HG03378 (cell line): ENCODE measurements around the gene SIK1.
"Not testable (repeated sequence)": the region's sequence is repeated elsewhere in the genome, so short reads cannot be mapped to it uniquely, and the experiment has no call there.

ENCODE experiments used
- ATAC-seq: cut with Tn5 transposase; IDR thresholded peaks from one replicate; pipeline ENCODE4 v1.9.1; 2021; ENCODE audit warnings: mild to moderate bottlenecking, moderate library complexity; ENCODE audit not compliant: unreplicated experiment

Gene SIK1

GRCh38 chr21:43426404-43427241, at the start of gene SIK1:
Gene SIK1 (minus strand): TSS chr21:43427131. CDS start chr21:43426178, 953 bp downstream.
- not testable (repeated sequence) for ATAC-seq

DNA sequence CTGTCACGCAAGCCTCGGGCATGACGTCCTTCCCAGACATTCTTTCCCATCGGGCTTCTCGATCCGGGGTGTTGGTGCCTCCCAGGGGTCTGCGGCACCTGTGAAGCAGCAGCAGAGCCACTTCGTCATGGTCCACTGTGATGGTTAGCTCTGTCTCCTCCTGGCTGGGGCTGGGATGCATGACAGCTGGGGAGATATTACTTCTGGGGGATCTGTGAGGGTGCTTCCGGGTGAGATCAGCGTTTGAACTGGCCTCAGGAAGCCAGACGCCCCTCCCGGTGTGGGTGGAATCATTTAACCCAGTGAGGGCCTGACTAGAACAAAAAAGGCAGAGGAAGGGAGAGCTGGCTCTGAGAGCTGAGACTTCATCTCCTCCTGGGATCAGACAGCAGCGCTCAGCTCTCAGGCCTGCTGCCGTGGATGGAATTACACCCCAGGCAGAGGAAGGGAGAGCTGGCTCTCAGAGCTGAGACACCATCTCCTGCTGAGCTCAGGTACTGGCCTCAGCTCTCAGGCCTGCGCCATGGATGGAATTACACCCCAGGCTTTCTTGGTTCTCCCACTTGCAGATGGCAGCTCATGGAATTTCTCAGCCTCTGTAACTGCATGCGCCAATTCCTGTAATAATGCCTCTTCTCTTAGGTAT, 44.8 kb upstream of the SIK1 start:
- ATAC-seq: not testable (repeated sequence)

DNA sequence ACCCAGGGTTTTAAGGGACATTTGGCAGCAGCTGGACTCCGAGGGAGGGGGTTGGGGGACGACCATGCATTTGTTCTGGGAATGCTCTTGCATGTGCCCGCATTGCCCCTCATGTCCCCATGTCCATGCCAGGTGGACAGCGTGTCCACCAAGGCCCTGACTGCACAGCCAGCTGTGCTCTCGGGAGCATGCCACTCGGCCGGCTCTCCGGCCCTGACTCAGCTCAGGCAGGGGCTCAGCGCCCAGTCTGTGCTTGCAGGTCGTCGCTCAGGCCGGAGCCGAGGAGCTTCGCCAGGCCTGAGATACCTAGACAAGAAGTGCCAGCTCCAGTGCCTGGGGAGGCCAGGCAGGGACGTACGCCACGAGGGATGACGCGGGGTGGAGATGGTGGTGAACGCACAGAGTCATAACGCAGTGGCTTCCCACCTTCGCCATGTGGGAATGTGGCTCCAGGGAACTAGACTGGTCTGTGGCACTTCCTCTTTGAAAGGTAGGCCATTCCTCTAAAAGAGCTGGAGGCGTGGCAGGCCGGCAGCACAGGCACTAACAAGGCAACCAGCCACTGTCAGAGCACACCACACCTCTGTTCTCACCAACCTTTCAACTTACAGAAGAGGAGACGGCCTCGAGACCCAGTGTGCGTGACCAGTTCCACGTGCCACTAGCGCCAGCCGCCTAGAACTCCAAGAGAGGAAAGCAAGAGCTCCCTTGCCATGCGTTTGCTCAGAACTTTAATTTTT, 43.0 kb upstream of the SIK1 start:
- ATAC-seq: not testable (repeated sequence)

DNA sequence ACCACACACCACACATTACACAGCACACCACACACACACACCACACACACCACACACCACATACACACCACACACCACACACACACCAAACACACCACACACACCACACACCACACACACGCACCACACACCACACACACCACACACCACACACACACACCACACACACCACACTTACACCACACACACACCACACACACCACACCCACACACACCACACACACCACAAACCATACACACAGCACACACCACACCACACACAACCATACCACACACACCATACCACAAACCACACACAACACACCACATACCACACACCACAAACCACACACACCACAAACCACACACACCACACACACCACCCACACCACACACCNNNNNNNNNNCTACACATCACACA, 40.9 kb upstream of the SIK1 start:
- ATAC-seq: no peak

- not testable (repeated sequence) for ATAC-seq
Observed at GRCh38 chr21:43465159-43465558, 38.2 kb upstream of the SIK1 start.

DNA sequence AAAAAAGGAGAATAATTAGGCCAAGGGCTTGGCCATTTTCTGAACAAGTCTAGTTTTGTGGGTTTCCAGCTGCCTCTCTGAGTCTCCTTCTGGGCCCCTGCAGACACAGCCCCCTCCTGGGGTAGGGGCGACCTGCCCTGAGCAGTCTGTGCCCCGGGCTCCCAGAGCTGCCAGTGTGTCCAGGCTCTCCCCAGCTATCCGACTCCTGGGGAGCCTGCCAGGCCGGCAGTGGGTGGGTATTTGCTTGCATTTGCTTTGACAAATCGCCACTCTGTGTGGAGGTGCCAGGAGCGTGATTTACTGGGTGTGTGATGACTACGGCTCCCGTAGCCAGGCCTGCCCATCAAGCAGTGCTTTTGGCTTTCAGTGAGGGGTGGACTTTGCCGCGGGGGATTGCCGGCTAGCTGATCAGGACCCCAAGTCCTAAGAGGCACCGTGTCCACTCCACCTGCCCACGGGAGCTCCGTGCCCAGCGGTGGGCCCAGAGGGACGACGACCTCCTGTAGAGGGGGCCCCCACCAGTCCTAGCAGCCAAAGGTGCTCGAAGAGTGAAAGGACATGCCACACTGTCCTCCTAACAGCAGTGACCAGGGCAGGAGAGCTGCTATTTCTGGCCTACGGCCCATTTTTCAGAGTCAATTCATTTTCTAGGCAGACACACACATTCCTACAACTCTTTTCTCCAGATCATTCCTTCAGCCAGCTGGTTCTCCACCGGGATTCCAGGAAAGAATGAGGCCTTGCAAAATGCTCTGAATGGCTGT, 36.7 kb upstream of the SIK1 start:
- not testable (repeated sequence) for ATAC-seq

DNA sequence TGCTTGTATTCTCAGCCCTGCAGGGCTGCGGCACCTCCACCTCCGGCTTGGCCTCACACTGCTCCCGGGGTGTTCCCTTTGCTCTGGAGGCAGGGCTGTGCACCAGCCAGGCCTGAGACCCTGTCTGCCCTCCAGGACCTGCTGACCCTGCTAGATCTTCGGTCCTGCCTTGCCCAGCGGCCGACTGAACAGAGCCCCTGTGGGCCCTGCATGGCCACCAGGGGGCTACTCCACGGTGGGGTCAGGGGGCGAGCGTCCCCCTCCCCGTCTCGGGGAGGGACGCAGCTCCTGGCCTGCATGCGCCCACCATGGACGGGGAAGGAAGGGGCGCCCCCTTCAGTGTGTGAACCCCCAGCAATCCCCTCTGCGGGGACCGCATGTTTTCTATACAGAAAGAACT, 36.0 kb upstream of the SIK1 start:
- not testable (repeated sequence) for ATAC-seq

GRCh38 chr21:43460475-43460874, 33.5 kb upstream of the SIK1 start:
- ATAC-seq: not testable (repeated sequence)

DNA sequence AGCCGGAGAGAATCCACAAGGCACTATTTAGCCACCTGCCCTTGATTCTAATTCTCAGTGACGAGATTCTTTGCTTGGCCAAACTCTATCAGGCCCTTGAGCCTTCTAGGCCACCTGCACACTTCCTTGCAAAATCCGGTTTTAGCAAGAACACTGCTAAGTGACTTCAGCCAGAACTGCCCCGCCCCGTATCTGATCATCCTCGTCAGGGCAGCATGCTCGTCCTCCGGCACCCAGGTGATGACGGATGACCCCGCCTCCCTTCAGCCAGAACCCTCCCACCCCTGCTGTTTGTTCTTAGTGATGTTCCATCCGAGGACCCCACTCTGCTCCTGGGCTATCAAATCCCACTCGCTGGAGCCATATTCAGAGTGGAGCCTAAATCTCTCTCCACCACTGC, 32.1 kb upstream of the SIK1 start:
- not testable (repeated sequence) for ATAC-seq

GRCh38 chr21:43456616-43457314, 29.8 kb upstream of the SIK1 start:
- not testable (repeated sequence) for ATAC-seq

- ATAC-seq: not testable (repeated sequence)
Observed at GRCh38 chr21:43455717-43456116, 28.8 kb upstream of the SIK1 start.

GRCh38 chr21:43454176-43454575, 27.2 kb upstream of the SIK1 start:
- ATAC-seq: not testable (repeated sequence)

DNA sequence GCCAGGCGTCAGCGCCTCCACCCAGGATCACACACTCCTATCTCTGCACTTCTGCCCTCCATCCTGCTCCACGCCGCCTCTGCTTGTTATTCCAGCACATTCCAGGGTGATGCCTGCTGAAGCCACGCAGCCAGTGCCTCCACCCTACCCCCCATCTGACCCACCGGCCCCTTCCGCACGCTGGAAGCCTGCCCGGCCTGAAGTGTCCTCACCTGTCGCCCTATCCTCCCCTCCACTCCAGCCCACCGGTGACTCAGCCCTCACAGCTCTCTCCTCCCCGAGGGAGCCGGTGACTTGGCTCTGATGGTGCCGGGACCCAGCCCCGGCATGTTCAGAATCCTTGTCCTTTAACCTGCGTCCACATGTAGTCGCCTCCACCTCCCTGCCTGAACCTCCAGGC, 24.9 kb upstream of the SIK1 start:
- not testable (repeated sequence) for ATAC-seq

- ATAC-seq: not testable (repeated sequence)
Observed at GRCh38 chr21:43450287-43450686, 23.4 kb upstream of the SIK1 start.

- ATAC-seq: not testable (repeated sequence)
Observed at GRCh38 chr21:43447353-43447977, 20.5 kb upstream of the SIK1 start.

- ATAC-seq: not testable (repeated sequence)
Observed at GRCh38 chr21:43446277-43446932, 19.5 kb upstream of the SIK1 start.

- ATAC-seq: not testable (repeated sequence)
Observed at GRCh38 chr21:43444524-43444923, 17.6 kb upstream of the SIK1 start.

DNA sequence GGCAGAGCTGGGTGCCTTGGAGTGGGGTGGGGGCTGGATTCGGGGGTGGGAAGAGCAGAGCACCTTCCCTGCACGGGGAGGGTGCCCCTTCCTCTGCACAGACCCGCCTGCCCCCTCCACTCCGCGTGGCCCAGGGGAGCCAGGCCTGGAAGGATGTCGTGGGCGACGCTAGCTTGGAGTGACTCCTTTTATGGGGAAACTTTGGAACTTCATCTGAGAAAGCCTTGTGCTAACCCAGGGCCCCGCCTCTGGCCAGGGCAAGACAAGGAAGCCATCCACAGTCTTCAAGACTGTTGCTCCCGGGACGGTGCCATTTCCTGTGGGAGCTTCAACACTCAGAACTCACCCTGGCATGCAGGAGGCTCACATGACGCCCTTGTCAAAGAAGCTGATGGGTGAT, 15.6 kb upstream of the SIK1 start:
- ATAC-seq: not testable (repeated sequence)
